Parathyroid adenoma (tissue), 2 donors: ENCODE results near the gene MDFI.
A peak's percentile ranks its signal among the peaks of the same experiment; 100 is the strongest.

Experiments
- H2AFZ ChIP-seq: fragments of 300-600 bp; sonication (generic); one replicate; pipeline ENCODE4 v1.7.0; 2017; ENCODE audit warnings: antibody characterized with exemption, mild to moderate bottlenecking
- H3K27ac ChIP-seq: fragments of 300-600 bp; sonication (generic); one replicate; pipeline ENCODE4 v1.7.0; 2017
- H3K27me3 ChIP-seq: fragments of 300-600 bp; sonication (generic); one replicate; pipeline ENCODE4 v1.7.0; 2017; ENCODE audit warnings: low read length; ENCODE audit not compliant: control insufficient read depth, insufficient read depth
- H3K36me3 ChIP-seq: fragments of 300-600 bp; sonication (generic); one replicate; pipeline ENCODE4 v1.7.0; 2017; ENCODE audit warnings: low read length; ENCODE audit not compliant: control insufficient read depth, insufficient read depth
- H3K4me1 ChIP-seq: fragments of 300-600 bp; sonication (generic); one replicate; pipeline ENCODE4 v1.7.0; 2017; ENCODE audit warnings: control low read depth
- H3K4me2 ChIP-seq: fragments of 300-600 bp; sonication (generic); one replicate; pipeline ENCODE4 v1.7.0; 2017; ENCODE audit warnings: low read length
- H3K4me3 ChIP-seq: fragments of 300-600 bp; sonication (generic); one replicate; pipeline ENCODE4 v1.7.0; 2017; ENCODE audit warnings: low read depth, low read length
- H3K79me2 ChIP-seq: fragments of 300-600 bp; sonication (generic); one replicate; pipeline ENCODE4 v1.7.0; 2017; ENCODE audit warnings: control low read depth
- H3K9ac ChIP-seq: fragments of 300-600 bp; sonication (generic); one replicate; pipeline ENCODE4 v1.7.0; 2017; ENCODE audit warnings: mild to moderate bottlenecking
- H3K9me3 ChIP-seq: fragments of 300-600 bp; sonication (generic); one replicate; pipeline ENCODE4 v1.7.0; 2017; ENCODE audit warnings: low read length; ENCODE audit not compliant: control insufficient read depth
- TF ChIP-seq, protein P1 (sequence below): fragments of 300-600 bp; sonication (generic); IDR thresholded peaks from one replicate; pipeline ENCODE4 v1.7.0; 2017; ENCODE audit warnings: antibody characterized with exemption, mild to moderate bottlenecking
- donor health status: primary hyperparathyroidism.

MDFI gene

DNA sequence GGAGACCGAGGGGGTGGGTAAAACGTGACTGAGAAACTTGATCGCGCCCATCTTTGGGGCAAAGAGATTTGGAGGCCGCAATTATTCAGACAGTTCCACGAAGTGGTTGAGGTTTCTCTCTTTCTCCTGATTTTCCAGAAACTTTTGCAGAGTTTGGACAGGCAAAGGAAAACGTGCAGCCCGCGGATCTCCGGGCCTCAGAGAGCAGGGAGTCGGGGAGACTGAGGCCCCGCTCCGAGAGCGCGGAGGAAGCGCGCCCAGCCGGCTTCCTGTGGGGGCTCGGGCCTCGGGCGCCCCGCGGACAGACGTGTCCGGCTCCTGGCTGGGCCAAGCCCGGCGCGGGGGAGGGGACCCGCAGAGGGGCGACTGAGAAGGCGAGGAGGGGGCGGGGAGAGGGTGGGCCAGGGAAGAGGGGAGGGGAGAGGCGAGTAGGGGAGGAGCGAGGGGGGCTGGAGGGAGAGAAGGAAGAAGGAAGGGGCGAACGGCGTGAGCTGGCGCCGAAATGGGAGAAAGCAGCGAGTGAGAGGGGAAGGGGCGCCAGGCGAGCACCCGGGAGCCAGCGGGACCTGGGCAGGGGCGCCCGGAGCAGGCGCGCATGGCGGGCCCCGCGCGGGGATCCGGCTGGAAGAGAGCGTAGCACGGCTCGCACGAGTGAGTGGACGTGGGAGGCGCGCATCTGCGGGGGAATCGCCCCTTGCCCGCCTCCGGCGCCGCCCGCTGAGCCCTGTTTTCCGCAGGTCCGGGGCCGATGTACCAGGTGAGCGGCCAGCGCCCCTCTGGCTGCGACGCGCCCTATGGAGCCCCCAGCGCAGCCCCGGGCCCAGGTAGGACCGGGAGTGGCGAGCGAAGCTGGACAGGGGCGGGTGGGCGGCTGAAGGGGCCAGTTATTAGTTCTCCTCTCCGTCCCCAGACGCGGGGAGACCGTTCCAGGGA, at the start of gene MDFI:
TSS of gene MDFI (plus strand) at position 467 of the 933 bp plus-strand sequence. CDS start at position 749, 282 bp downstream.
- TF ChIP-seq, protein P1, sequence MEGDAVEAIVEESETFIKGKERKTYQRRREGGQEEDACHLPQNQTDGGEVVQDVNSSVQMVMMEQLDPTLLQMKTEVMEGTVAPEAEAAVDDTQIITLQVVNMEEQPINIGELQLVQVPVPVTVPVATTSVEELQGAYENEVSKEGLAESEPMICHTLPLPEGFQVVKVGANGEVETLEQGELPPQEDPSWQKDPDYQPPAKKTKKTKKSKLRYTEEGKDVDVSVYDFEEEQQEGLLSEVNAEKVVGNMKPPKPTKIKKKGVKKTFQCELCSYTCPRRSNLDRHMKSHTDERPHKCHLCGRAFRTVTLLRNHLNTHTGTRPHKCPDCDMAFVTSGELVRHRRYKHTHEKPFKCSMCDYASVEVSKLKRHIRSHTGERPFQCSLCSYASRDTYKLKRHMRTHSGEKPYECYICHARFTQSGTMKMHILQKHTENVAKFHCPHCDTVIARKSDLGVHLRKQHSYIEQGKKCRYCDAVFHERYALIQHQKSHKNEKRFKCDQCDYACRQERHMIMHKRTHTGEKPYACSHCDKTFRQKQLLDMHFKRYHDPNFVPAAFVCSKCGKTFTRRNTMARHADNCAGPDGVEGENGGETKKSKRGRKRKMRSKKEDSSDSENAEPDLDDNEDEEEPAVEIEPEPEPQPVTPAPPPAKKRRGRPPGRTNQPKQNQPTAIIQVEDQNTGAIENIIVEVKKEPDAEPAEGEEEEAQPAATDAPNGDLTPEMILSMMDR, result no peak
- no peak within 1 kb of the TSS for H3K9ac ChIP-seq
- H3K79me2 ChIP-seq, result no peaks in the 10 kb centered on the region

DNA sequence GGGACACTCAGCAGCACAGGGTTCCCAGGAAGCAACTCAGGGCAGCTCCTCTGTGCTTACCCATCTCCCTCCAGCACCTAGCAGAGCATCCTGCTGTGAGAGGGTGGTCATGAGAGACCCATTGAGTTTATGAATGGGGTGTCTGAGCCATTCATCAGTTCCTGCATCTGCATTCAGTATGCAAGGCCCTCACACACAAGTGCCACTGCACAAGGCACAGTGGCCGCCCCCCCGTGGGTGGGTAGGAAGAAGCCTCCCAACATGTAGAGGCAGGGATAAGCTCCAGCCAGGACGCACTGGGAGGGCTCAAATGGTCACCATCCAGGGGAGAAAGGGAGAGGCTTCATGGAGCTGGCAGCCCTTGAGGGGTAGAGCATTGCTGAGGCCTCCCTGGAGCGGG, 49.0 kb upstream of the MDFI start:
- TF ChIP-seq, protein P1, result no peak
- Histone ChIP-seq H3K9me3 (no peaks in the 10 kb centered on the region), H3K4me2 (no peak overlapping the region), H3K27me3 (no peaks in the 10 kb centered on the region), H3K9ac (no peak overlapping the region), H3K4me1 (no peaks in the 10 kb centered on the region), H3K27ac (no peak overlapping the region), H3K79me2 (no peaks in the 10 kb centered on the region), H3K36me3 (no peaks in the 10 kb centered on the region), H3K4me3 (no peak overlapping the region), H2AFZ (no peak overlapping the region)

More for the DNA sequence above, at the start of gene MDFI:
- peak within 1 kb of the TSS; percentile 52 for H3K4me2 ChIP-seq
- no peaks in the 10 kb centered on the region for H3K36me3 ChIP-seq
- peak within 1 kb of the TSS; percentile 27 for H3K4me3 ChIP-seq
- H3K27me3 ChIP-seq, result no peaks in the 10 kb centered on the region
- peaks cover 7% of the 10 kb centered on the region for H3K4me1 ChIP-seq
- H3K27ac ChIP-seq, result no peak within 1 kb of the TSS
- H2AFZ ChIP-seq, result peak within 1 kb of the TSS; percentile 66
- no peaks in the 10 kb centered on the region for H3K9me3 ChIP-seq

DNA sequence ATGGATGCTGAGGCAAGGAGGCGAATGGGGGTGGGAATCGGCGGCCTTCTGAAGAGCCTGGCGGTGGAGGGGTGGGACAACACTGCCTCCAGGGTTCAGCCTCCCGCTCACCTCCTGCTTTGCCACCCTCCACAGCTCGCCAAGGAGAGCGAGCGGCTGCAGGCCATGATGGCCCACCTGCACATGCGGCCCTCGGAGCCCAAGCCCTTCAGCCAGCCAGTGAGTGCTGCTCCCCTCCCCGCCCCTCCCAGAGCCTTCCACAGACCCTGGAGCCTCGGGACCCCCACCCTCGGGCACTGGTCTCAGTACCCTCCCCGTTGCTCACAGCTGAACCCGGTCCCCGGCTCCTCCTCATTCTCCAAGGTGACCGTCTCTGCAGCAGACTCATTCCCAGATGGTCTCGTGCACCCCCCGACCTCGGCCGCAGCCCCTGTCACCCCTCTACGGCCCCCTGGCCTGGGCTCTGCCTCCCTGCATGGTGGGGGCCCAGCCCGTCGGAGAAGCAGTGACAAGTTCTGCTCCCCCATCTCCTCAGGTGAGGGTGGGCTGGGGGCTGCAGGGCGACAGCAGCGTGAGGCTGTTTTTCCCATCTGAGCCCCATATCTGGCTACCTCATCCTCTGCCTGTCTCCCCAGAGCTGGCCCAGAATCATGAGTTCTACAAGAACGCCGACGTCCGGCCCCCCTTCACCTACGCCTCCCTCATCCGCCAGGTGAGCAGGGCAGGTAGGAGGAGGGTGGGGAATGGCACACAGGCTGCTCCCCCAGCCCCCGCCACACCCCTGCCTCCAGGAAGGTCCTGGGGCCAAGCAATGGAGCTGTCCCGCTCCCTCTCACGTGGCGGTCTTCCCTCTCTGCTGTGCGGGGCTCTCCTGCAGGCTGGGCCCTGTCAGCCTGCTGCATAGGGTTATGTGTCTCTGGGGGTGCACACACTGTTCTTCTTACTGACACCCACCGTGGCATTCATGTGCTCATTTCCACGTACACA, 48.3 kb upstream of the MDFI start:
- TF ChIP-seq, protein P1, result no peak
- Histone ChIP-seq H3K4me1 (no peaks in the 10 kb centered on the region), H3K36me3 (no peaks in the 10 kb centered on the region), H3K79me2 (no peaks in the 10 kb centered on the region), H3K27me3 (no peaks in the 10 kb centered on the region), H3K4me2 (no peak overlapping the region), H3K27ac (no peak overlapping the region), H3K9ac (no peak overlapping the region), H2AFZ (no peak overlapping the region), H3K9me3 (no peaks in the 10 kb centered on the region), H3K4me3 (no peak overlapping the region)

- Histone ChIP-seq H3K9ac (no peak overlapping the region), H3K4me3 (no peak overlapping the region), H3K4me2 (no peak overlapping the region), H3K9me3 (no peaks in the 10 kb centered on the region), H3K27ac (no peak overlapping the region), H3K79me2 (no peaks in the 10 kb centered on the region), H2AFZ (no peak overlapping the region), H3K4me1 (no peaks in the 10 kb centered on the region), H3K36me3 (no peaks in the 10 kb centered on the region), H3K27me3 (no peaks in the 10 kb centered on the region)
- TF ChIP-seq, protein P1, result no peak
Observed at GRCh38 chr6:41591122-41591521, 47.1 kb upstream of the MDFI start.
